ENCODE measurements around the gene NCAPD3. TPM values are rescaled to one million over a fixed set of nuclear protein-coding genes. Genes with fewer than 3 reads are reported as not detected.

Gene NCAPD3
- total RNA-seq, 1 experiment from 2014 or later: 49.6 TPM

- intact Hi-C loops (cut with micrococcal nuclease; ENCODE audit: unreplicated experiment): no loop called here
- ChIA-PET CTCF (no interaction called here), POLR2A (ENCODE audit: unreplicated experiment) (no interaction called here)
- no peak for TF ChIP-seq EZH2 (IDR thresholded peaks at IDR 0.05; ENCODE audit: low read depth)
- no peak for TF ChIP-seq CTCF (conservative IDR thresholded peaks at IDR 0.05)
- Histone ChIP-seq H3K4me2 (no peak overlapping the region), H3K27ac (no peak overlapping the region), H3K9me3 (ENCODE audit: insufficient read depth, low read depth) (no peaks in the 10 kb centered on the region), H3K36me3 (ENCODE audit: low read depth) (no peaks in the 10 kb centered on the region), H3K27me3 (ENCODE audit: insufficient read depth, low read depth) (no peaks in the 10 kb centered on the region), H3K4me3 (no peak overlapping the region), H3K4me1 (replicated peaks; ENCODE audit: insufficient read depth) (no peaks in the 10 kb centered on the region), H4K20me1 (ENCODE audit: insufficient read depth) (no peaks in the 10 kb centered on the region), H2AFZ (no peak overlapping the region), H3K9me2 (ENCODE audit: insufficient read depth) (no peaks in the 10 kb centered on the region), H3F3A (ENCODE audit: insufficient read depth, low read depth) (no peaks in the 10 kb centered on the region), H3K79me2 (ENCODE audit: low read depth) (no peaks in the 10 kb centered on the region)
- no peak for DNase-seq
- no TSS peak for BruUV-seq (replicated peaks)
These were observed 15.2 kb upstream of the NCAPD3 start for GRCh38 chr11:134238956-134239355.

GRCh38 chr11:134237557-134237922 is 13.8 kb upstream of the NCAPD3 start:
- no peaks in the 10 kb centered on the region for H3K27me3 ChIP-seq (ENCODE audit: insufficient read depth, low read depth)
- H3K4me2 ChIP-seq: no peak overlapping the region
- CTCF ChIA-PET: no interaction called here
- no peak for DNase-seq
- no peaks in the 10 kb centered on the region for H3K9me2 ChIP-seq (ENCODE audit: insufficient read depth)
- no TSS peak for BruUV-seq (replicated peaks)
- POLR2A ChIA-PET (ENCODE audit: unreplicated experiment): no interaction called here
- intact Hi-C loops (cut with micrococcal nuclease; ENCODE audit: unreplicated experiment): no loop called here
- no peak overlapping the region for H2AFZ ChIP-seq
- no peaks in the 10 kb centered on the region for H3K4me1 ChIP-seq (replicated peaks; ENCODE audit: insufficient read depth)
- H3K36me3 ChIP-seq (ENCODE audit: low read depth): no peaks in the 10 kb centered on the region
- H3K9me3 ChIP-seq (ENCODE audit: insufficient read depth, low read depth): no peaks in the 10 kb centered on the region
- TF ChIP-seq EZH2 (IDR thresholded peaks at IDR 0.05; ENCODE audit: low read depth) (no peak), CTCF (conservative IDR thresholded peaks at IDR 0.05) (no peak)
- no peak overlapping the region for H3K27ac ChIP-seq
- no peaks in the 10 kb centered on the region for H4K20me1 ChIP-seq (ENCODE audit: insufficient read depth)
- no peak overlapping the region for H3K4me3 ChIP-seq
- H3F3A ChIP-seq (ENCODE audit: insufficient read depth, low read depth): no peaks in the 10 kb centered on the region
- H3K79me2 ChIP-seq (ENCODE audit: low read depth): no peaks in the 10 kb centered on the region

- H3K79me2 ChIP-seq (ENCODE audit: low read depth): no peaks in the 10 kb centered on the region
- no TSS peak for BruUV-seq (replicated peaks)
- TF ChIP-seq CTCF (conservative IDR thresholded peaks at IDR 0.05) (no peak), EZH2 (IDR thresholded peaks at IDR 0.05; ENCODE audit: low read depth) (no peak)
- no peaks in the 10 kb centered on the region for H3K9me3 ChIP-seq (ENCODE audit: insufficient read depth, low read depth)
- H4K20me1 ChIP-seq (ENCODE audit: insufficient read depth): no peaks in the 10 kb centered on the region
- ChIA-PET POLR2A (ENCODE audit: unreplicated experiment) (no interaction called here), CTCF (no interaction called here)
- no peak overlapping the region for H3K4me3 ChIP-seq
- DNase-seq: no peak
- H2AFZ ChIP-seq: no peak overlapping the region
- H3K27ac ChIP-seq: no peak overlapping the region
- no peak overlapping the region for H3K4me2 ChIP-seq
- no peaks in the 10 kb centered on the region for H3K9me2 ChIP-seq (ENCODE audit: insufficient read depth)
- H3K4me1 ChIP-seq (replicated peaks; ENCODE audit: insufficient read depth): no peaks in the 10 kb centered on the region
- no peaks in the 10 kb centered on the region for H3F3A ChIP-seq (ENCODE audit: insufficient read depth, low read depth)
- H3K27me3 ChIP-seq (ENCODE audit: insufficient read depth, low read depth): no peaks in the 10 kb centered on the region
- H3K36me3 ChIP-seq (ENCODE audit: low read depth): no peaks in the 10 kb centered on the region
- intact Hi-C loops (cut with micrococcal nuclease; ENCODE audit: unreplicated experiment): no loop called here
These were observed 13.2 kb upstream of the NCAPD3 start for GRCh38 chr11:134236834-134237556.
